ENCODE measurements around the gene NR2F2.

The NR2F2 gene

GRCh38 chr15:96330450-96331143 is at the start of gene NR2F2:
Gene NR2F2, plus strand, starts transcription at chr15:96330700. Its CDS starts 1,406 bp downstream, at chr15:96332106.
- DNase-seq (ENCODE audit: low read depth in 3 of 3) = peak; percentile 18 to 37 (median 30)

- no peak for DNase-seq (ENCODE audit: low read depth in 3 of 3)
Measured at GRCh38 chr15:96285305-96285704, 45.2 kb upstream of the NR2F2 start.

GRCh38 chr15:96285729-96286254 is 44.7 kb upstream of the NR2F2 start:
- DNase-seq (ENCODE audit: low read depth in 3 of 3) = no peak

GRCh38 chr15:96290679-96291078 is 39.8 kb upstream of the NR2F2 start:
- no peak for DNase-seq (ENCODE audit: low read depth in 3 of 3)

- DNase-seq (ENCODE audit: low read depth in 3 of 3) = no peak
Measured at GRCh38 chr15:96292635-96293034, 37.9 kb upstream of the NR2F2 start.

GRCh38 chr15:96293441-96293840 is 37.1 kb upstream of the NR2F2 start:
- no peak for DNase-seq (ENCODE audit: low read depth in 3 of 3)

GRCh38 chr15:96294766-96295165 is 35.7 kb upstream of the NR2F2 start:
- DNase-seq (ENCODE audit: low read depth in 3 of 3) = no peak

GRCh38 chr15:96296264-96296663 is 34.2 kb upstream of the NR2F2 start:
- no peak for DNase-seq (ENCODE audit: low read depth in 3 of 3)

GRCh38 chr15:96297783-96298182 is 32.7 kb upstream of the NR2F2 start:
- DNase-seq (ENCODE audit: low read depth in 3 of 3) = no peak

GRCh38 chr15:96298217-96298616 is 32.3 kb upstream of the NR2F2 start:
- DNase-seq (ENCODE audit: low read depth in 3 of 3) = no peak

GRCh38 chr15:96300836-96301235 is 29.7 kb upstream of the NR2F2 start:
- no peak for DNase-seq (ENCODE audit: low read depth in 3 of 3)

- no peak for DNase-seq (ENCODE audit: low read depth in 3 of 3)
Measured at GRCh38 chr15:96303503-96304056, 26.9 kb upstream of the NR2F2 start.

- DNase-seq (ENCODE audit: low read depth in 3 of 3) = no peak
Measured at GRCh38 chr15:96304839-96305238, 25.7 kb upstream of the NR2F2 start.

- no peak for DNase-seq (ENCODE audit: low read depth in 3 of 3)
Measured at GRCh38 chr15:96306321-96306720, 24.2 kb upstream of the NR2F2 start.

- DNase-seq (ENCODE audit: low read depth in 3 of 3) = no peak
Measured at GRCh38 chr15:96307856-96308394, 22.6 kb upstream of the NR2F2 start.

GRCh38 chr15:96309143-96309660 is 21.3 kb upstream of the NR2F2 start:
- DNase-seq (ENCODE audit: low read depth in 3 of 3) = no peak

GRCh38 chr15:96311256-96311955 is 19.1 kb upstream of the NR2F2 start:
- no peak for DNase-seq (ENCODE audit: low read depth in 3 of 3)

GRCh38 chr15:96311956-96312294 is 18.6 kb upstream of the NR2F2 start:
- no peak for DNase-seq (ENCODE audit: low read depth in 3 of 3)

- DNase-seq (ENCODE audit: low read depth in 3 of 3) = no peak
Measured at GRCh38 chr15:96312641-96313335, 17.7 kb upstream of the NR2F2 start.

GRCh38 chr15:96314518-96314917 is 16.0 kb upstream of the NR2F2 start:
- DNase-seq (ENCODE audit: low read depth in 3 of 3) = no peak

GRCh38 chr15:96314963-96315362 is 15.5 kb upstream of the NR2F2 start:
- DNase-seq (ENCODE audit: low read depth in 3 of 3) = no peak

Data from stimulated activated CD4-positive, alpha-beta T cell treated with anti-CD3 and anti-CD28 coated beads, TNF-alpha, amount 100 ng/mL, for 48 hours (primary cell).